Stimulated activated CD8-positive, alpha-beta memory T cell treated with anti-CD3 and anti-CD28 coated beads, Interleukin-2, amount 100 ng/mL, for 1 hour (primary cell): ENCODE measurements around the gene ZNF385C.

Source experiments
- DNase-seq, 2 donors: peaks; one replicate each; pipeline ENCODE4 v3.0.0-alpha.2; 2020; ENCODE audit warnings: low read depth in 2 of 2

Gene ZNF385C

DNA sequence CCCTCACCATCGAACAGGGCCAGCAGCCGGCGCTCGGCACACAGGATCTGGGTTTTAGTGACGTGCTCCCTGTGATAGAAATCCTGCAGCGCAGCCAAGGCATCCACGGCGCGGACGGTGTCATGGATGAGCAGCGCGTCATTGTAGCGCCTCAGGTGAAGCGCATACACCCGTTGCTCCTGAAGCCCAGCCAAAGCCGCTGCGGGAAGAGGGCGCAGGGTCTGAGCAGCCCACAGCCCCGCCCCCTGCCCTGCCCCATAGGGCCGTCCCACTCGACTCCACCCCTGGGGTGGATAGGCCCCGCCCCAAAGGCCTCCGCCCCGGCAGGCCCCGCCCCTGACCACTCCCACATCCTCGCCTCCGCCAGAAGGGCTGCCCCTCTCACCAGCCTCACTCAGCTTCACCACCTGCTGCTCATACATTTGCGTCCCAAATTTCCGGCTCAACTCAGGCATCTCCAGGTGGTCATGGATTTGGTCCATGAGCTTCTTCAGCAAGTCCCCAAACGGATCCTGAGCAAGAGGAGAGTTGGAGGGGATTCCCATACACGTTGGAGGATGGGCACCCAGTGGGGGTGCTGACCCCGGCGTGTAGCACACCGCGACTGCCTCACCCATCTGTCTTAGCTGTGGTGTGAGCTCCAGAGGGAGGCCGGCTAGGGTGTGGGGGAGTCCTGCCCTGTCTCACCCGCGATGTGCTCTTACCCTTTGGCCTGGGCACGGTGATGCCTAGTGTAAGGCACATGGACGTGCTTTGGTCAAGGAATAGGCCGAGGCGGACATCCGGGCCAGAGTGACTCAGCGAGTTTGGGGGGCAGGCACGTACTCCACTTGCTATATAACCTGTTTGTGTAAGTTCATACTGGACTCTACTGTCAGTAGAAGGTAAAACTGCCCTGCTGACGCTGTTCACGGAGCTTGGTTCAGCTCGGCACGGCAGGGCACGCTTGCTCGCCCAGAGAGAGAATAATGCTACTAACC, 9.6 kb upstream of the ZNF385C start:
- DNase-seq: peak; percentile 82 to 92

DNA sequence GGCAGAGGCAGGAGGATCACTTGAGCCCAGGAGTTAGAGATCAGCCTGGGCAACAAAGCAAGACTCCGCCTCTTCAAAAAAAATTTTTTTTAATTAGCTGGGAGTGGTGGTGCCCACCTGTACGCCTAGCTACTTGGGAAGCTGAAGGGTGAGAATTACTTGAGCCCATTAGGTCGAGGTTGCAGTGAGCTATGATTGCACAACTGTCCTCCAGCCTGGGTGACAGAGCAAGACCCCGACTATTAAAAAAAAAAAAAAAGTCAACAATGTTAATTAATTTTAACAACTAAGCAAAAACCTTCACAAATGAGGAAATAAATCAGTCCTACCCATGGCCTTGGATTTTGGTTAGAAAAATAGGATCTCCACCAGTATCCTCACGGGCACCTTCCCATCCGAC, 8.9 kb upstream of the ZNF385C start:
- DNase-seq: no peak

DNA sequence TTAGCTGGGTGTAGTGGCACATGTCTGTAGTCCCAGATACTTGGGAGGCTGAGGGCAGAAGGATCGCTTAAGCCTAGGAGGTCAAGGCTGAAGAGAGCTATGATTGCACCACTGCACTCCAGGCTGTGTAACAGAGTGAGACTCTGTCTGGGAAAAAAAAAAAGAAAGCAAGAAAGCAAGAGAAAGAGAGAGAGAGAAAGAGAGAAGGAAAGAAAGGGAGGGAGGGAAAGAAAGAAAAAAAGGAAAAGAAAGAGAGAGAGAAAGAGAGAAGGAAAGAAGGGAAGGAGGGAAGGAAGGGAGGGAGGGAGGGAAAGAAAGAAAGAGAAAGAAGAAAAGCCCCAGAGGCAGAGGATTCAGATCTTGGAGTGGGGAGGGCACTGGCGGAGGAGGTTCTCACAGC, 7.7 kb upstream of the ZNF385C start:
- DNase-seq: no peak

DNA sequence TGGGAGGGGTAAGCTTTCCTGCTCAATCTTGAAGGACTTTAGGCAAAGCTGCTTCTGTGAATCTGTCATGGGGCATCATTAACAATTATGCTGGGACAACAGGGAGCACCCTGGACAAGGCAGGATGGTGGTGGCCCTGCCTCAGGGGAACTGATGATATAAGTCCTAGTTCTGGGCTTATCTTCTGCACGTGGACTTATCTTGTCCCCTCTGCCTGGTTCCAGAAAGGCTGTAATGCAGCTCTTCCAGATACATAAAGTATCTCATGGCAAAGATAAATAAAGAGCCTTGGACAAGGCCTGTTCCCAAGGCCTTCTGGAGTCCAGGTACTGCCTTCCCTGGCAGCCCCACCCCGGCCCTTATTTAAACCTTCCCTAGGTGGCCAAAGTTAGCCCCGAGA, 6.0 kb upstream of the ZNF385C start:
- no peak for DNase-seq

DNA sequence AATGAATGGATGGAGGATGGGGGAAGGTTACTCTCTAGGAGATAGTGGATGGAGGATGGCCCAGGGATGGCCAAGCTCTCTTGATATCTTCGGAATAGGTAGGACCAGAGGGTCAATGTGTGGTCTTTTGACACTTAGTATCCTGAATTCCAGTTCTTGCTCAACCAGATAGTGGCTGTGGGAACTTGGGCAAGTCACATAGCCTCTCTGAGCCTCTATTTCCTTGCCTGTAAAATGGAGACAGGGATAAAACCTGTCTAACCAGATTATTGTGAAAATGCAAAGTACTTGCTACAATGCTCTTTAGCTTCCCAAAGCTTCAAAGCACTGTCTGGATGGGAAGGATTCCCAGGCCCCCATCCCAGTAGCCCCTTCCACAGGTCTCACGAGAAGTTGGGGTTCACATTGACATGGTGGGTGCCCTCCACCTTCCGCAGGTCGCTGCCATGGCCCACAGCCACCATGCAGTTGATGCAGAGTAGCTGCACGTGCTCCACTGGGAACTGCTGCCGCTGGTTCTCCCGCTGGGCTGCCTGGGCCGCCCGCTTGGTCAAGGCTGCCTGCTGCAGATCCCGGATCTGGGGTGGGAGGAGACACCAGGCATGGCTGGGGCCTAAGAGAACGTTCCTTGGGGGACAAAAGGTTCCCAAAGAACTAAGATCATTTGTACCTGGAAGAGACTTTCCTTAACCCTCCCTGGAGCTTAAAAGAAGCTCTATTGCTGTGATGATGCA, 5.1 kb upstream of the ZNF385C start:
- no peak for DNase-seq

DNA sequence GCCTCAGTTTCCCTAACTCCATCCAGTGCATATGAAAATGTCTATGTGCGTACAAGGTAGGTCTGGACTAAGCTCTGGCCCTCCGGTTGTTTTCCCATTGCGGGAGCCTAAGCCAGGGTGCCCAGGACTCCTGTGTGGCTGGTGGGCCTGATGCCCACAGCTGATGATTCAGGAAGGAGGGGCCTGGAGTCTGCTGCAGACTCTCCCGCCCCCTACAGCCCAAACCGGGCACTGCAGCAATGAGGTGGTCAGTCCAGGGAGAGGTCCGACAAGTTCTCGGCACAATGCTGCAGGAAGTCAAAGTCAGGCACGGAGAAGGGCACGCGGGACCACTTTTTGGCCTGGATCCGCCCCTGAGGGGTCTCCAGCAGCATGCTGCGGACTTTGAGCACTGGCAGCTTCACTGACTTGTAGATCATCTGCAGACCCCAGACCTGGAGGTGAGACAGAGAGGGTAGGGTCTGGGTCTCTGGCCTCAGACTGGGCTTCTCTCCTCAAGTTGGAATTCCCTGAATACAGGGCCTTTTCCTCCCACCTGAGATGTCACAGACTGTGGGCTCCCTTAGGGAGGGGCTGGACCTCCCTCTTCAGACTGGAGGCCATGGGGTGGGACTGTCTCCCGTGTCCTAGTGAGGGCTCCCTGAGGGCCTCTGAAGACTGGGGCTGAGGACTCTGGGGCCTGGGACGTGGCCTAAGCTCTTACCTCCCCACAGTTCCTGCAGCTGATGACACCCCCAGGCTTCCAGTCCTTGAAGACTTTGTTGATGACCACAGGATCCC, 3.4 kb upstream of the ZNF385C start:
- peak; percentile 16 to 37 for DNase-seq

DNA sequence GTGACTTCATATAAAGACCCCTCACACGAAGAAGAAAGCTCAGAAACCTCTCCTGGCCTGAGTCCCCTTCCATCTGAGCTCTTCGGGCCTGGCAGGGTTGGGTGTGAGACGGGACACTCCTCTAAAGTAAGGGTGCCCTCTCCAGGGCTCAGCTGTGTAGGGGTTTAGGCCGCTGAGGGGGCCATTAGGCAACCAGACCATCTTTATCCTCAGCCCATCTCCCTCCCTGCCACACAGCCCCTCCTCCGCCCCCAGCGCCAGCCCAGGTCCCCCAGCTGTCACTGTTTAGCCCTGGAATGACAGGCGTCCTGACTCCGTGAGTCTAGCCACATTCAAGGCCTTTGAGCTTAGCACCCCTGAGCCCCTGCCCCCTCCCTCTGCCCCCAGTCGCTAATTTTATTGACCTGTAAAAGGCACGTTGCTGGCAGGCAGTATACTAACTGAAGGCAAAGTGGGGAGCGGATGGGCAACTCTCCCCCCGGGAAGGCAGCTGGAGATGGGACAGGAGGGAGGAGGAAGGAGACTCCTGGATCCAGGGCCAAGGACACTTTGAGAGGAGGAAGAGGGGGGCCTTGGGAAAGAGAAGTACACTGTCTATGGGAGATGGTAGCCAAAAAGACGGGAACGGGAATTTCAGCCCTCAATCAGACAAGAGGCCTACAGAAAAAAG, 592 bp upstream of the ZNF385C start:
- no peak for DNase-seq

DNA sequence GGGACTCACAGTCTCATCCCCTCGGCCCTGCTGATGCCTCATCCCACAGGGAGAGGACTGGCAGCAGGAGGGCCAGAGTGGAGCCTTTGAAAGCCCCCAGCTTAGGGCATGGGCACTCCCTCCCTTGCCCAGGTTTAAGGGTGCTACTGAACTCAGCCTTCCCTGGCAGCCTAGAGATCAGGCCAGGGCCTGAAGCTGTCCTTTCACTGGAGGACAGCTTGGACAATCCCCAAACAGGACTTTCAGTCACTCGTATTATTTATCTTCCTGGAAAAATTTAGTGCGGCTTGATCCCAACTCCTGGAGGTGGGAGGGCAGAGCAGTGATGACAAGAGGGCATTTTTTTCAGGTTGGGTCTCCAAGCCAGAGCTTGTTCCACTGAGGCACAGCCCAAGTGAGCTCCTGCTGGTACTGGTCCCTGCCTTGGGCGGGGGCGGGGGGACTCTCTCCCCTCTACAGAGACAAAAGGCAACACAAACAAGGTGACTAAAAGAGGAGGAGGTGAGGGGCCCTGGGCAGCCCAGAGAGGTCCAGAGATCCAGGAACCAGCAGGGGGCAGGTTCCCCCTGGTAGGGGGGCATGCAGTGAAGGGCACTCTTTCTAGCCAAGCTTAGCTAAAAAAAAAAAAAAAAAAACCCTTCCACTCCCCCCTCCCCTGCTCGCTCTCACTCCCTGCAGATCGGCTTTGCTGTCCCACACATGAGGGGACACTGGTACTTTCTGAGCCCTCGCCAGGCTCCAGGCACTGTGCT, 1.7 kb downstream of the ZNF385C start:
- DNase-seq: no peak

DNA sequence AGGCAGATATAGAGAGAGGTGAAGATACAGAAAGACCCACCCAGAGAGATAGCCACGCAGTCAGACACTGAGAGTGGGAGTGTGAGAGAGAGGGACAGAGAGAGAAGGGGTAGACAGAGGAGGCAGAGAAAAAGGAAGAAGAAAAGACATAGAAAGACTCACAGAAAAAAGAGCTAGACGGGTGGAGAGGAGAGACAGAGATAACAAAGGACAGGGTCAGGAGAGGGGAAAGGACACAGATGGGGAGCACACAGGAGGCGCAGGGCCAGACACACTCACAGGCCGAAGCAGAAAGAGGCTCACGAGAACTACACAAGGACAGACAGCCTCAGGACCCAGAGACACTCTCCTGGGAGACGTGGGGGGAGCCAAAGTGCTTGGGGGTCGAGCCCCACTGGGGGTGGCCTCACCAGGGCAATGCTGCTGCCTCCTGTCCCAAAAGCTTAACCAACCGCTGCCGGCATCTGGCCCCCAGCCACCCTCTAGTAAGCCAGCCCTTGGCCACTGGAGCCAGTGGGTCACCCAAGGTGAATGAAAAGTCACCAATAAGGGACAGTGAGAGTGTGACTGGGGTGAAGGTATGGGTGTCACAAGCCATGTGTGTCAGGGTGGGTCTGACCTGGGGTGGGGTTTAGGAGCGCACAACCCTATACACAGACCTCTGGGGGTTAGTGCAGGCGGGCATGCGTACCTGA, 3.8 kb downstream of the ZNF385C start:
- DNase-seq: no peak

DNA sequence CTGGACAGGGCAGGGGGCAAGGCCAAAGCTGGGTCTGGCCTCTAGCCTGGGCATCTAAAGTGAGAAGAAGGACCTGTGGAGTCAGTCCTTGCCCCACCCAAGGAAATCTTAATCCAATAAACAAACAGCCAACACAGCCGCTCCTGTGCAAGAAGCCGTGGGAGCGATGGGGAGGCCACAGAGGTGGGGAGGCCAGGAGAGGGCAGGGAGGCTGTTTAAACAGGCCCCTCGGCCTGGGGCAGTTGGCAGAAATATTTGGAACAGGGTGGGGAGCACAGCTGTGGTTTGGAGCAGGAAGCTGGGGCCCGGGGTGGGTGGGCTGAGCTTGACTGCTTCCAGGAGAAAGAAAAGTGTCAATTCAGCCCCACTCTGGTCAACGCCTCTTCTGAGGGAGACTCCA, 5.3 kb downstream of the ZNF385C start:
- DNase-seq: no peak

DNA sequence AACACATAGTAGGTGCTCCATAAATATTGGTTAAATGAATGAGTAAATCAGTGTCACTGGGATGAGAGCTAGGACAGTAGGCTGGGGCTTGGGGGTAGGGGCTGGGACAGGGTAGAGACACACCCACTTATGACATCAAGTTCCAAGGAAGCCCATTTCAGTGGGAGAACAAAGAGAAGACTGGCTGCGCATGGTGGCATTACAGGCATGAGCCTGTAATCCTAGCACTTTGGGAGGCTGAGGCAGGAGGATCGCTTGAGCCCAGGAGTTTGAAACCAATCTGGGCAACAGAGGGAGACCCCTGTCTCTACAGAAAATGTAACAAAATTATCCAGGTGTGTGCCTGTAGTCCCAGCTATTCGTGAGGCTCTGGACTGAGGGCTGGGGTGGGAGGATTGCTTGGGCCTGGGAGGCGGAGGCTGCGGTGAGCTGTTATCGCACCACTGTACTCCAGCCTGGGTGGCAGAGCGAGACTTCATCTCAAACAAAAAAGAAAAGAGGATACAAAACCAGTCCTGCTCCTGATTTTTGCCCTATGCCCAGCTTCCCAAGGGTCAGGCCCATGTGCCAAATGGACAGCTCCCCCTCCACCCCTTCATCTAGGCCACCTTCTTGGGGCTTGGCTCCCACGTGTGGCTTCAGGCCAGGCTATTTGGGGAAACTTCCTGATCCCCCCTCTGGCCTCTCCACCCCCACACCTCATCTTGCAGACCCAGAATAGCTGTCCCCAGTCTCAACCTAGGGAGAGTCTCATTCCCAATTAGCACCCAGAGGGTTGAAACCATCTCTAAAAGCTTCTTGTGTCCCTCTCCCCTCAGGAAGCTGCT, 7.1 kb downstream of the ZNF385C start:
- no peak for DNase-seq

DNA sequence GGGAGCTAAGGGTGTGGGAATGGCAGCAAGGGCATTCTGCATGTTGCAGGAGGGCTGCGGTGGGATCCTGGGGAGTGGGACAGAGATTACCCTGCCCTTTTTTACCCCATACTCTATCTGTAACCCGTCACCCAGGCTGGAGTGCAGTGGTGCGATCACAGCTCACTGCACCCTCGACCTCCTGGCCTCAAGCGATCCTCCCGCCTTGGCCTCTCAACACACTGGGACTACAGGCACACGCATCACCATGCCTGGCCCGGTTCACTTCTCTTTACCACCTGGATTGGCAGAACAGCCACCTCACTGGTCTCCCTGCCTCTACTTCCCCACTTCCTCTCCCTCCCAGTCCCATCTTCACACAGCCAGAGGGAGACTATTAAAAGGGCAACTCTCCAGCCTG, 9.5 kb downstream of the ZNF385C start:
- no peak for DNase-seq

DNA sequence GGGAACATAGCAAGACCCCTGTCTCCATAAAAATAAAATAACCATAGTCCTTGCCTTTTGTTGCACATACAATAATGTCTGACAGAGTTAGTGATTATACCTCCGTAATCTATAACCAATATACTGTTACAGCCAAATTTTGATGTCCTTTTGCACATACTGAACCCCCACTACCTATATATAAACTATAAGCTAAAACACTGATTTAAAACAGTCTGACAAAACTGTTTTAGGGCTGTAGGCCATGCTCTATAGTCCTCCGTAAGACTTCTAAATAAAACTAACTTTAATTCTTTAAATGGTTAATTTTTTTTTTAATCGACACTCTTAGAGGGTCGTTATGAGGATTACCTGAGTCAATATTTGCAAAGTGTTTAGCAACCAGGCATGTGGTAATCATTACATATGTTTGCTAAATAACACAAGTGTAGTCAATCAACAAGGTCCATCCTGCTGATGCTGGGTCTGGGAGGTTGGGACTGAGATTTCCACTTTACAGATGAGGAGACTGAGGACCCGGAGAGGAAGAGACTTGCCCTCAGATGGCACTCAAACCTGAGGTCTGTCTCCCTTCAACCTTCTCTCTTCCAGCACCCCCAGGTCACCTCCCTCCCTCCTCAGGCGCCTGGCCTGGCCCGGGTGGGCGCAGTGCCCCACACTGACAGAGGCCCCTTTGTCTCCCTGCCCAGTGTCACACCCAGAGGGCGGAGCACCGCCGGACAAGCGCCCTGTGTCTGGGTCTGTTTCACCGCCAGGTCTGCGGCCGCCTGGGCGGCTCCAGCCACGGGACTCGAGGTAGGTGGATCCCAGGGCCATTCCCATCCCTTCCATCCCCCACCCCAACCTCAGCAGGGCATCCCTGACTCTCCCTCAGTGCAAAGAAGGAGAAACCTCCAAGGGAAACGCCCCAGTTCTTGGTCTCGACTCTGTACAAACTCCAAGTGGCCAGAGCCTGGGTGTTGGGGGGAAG, 10.3 kb downstream of the ZNF385C start:
- DNase-seq: no peak

DNA sequence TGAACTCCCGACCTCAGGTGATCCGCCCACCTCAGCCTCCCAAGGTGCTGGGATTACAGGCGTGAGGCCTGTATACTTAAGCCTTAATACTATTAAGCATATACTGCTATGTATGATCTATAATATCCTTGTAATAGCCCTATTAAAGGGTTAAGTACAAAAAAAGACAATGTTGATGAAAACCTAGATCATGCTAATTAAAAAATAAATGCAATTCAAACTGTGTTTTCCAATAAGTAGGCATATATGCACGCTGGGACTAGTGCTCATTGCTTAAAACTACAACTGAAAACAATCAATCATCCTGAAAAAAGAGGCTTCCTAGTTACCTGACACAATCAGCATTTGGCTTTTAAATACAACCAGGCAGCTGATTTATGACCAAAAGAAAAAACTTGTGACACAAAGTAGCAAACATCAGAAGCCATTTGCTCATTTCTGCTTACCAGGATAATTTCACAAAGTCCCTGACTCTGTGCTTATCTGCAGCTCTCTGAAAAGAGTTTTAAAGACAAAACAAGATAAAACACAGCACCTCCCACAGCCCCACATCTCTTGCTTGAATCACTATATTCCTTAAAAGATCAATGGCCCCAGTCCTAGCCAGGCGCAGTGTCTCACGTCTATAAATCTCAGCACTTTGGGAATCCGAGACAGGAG, 11.1 kb downstream of the ZNF385C start:
- DNase-seq: no peak

DNA sequence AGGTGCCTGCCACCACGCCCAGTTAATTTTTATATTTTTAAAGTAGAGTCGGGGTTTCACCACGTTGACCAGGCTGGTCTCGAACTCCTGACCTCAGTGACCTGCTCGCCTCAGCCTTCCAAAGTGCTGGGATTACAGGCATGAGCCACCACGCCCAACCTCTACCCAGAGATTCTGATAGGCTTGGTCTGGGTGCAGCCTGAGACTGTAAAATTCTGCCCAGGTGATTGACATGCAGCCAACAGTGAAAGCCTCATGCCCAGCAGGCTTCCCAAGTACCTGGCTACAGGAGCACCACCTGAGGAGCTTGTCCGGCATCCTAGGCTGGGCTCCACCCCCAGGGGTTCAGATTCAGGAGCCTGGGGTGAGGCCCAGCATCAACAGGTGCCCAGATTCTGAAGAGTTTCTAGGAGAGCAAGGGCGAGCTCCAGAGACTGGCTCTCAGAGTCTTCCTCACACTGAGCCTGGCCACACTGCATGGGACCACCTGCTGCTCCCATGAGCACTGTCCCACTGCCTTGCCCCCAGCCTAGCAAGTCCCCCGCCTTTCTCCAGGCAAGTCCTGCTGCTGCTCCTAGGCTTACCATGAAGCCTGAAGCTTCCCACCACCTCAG, 16.6 kb downstream of the ZNF385C start:
- DNase-seq: no peak

DNA sequence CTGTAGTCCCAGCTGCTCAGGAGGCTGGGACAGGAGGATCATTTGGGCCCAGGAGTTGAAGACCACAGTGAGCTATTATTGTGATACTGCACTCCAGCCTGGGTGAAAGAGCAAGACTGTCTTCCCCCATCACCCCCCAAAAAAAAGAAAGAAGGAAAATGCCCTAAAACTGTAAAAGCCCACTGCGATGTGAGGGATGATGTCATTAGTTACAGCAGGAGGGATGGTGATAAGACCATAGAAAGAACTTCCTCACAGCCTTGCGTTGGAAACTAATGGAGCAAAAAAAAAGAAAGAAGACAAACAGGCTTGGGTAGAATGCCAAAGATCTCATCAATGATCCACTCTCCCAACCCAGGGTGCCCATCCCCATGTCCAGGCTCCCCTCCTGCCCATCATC, 18.7 kb downstream of the ZNF385C start:
- no peak for DNase-seq

DNA sequence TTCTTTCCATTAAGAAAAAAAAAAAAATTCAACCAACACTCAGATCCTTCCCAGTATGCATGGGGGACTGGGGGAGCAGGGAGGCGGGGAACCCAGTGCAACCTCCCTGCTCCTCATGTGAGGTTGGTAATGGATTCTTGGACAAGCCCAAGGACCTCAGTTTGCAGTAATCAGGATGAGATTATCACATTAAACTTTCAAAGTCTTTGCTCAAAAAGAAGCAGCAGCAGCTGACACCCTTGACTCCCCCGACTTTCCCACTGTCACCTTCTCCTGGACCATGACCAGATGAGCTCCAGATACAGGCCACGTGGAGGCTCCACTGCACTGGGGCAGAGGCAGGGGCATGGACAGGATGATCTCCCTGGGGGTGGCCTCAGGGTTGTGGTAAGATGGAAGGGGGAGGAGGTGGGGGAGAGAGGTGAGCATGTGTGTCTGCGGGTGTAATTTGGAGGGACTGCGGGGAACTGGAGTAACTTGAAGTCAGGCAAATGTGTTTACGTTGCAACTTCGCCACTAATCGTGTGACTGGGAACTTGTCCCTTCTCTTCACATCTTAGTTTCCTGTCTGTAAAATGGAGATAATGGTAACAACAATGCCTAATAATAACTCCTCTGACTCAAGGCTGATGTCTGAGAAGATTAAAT, 19.8 kb downstream of the ZNF385C start:
- no peak for DNase-seq
